HepG2 (cell line): Measurements from ENCODE around the gene TUBA4A. TPM values are rescaled to one million over a fixed set of nuclear protein-coding genes. Genes with fewer than 3 reads are reported as not detected.

Source experiments
- ZBTB40 ChIP-seq, 2 experiments: fragments of 450-650 bp in 1 of 2; sonication (generic) in 1 of 2; formaldehyde crosslinking in 1 of 2; IDR thresholded peaks; 2 replicates each; pipeline versions ENCODE4 v1.6.1 to v1.8.0; 2016 to 2022; ENCODE audit warnings: antibody characterized with exemption in 1 of 2, mild to moderate bottlenecking in 1 of 2, missing genetic modification reagents in 1 of 2
- polyA plus RNA-seq, 8 experiments: library from polyadenylated mRNA; depleted of rRNA in 3 of 8; stranded (reverse) in 7 of 8; unstranded in 1 of 8; fragments of >200 nt; fragmentation: Illumina TruSeq in 4 of 8; extraction: Trizol in 4 of 8; gene quantifications; 2 replicates each; pipeline versions ENCODE4 v1.2.1 to v1.2.3, GENCODE V29; 2011 to 2016; ENCODE audit warnings: low read depth in 4 of 8, missing spikeins in 1 of 8, mixed read lengths in 1 of 8; ENCODE audit not compliant: insufficient read depth in 1 of 8
- total RNA-seq, 5 experiments: library from RNA; depleted of rRNA; stranded (reverse); fragments of >200 nt; fragmentation: Illumina TruSeq; extraction: Trizol; gene quantifications; 2 replicates each; pipeline ENCODE4 v1.2.3, GENCODE V29; 2016; ENCODE audit warnings: low read depth in 1 of 5

Gene TUBA4A
- total and polyA plus RNA-seq, 2 of the 13 experiments (the other 11 are each of a cell fraction or from before 2014, with no cell fraction given): 1.3 to 12.7 TPM

GRCh38 chr2:219297766-219298456, 44.2 kb upstream of the TUBA4A start (continued):
- TF ChIP-seq ZBTB40 (IDR thresholded peaks at IDR 0.05) (no peak), ZBTB40 (CRISPR knock-in tag; IDR thresholded peaks at IDR 0.05) (no peak)
- TF ChIP-seq, all 625 proteins: peak for 2
